ENCODE results near the gene GOLGA6C.
"Not testable (repeated sequence)": the region's sequence is repeated elsewhere in the genome, so short reads cannot be mapped to it uniquely, and the experiment has no call there.

GOLGA6C gene

DNA sequence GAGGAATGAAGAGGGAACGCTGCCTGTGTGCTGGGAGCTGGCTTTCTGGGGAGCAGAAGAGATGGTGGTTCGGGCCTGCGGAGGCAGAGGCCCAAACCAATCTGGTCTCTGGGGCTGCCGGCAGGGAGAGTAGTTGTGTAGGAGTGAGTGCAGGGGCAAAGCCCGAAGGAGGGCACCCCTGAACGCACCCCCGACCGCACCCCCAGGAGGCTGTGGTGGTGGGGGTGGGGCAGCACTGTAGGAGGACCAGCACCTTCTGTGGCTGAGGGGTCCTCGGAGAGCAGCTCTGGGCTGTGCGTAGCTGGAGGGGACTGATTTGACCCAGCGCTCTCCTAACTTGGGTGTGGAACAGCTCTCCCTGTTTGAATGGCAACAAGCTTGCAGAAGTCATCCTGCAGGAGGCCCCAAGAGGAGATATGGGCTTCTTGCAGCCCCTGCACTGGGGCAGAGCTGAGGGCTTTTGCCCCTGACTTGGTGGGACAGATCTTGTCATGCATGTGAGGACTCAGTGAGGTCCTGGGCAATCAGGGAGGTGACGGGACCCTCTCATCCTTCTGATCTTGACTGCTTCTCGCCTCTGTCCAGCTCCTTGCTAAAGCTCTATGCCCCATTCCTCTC lies 30.4 kb upstream of the GOLGA6C start:
- DNase-seq = no peak

DNA sequence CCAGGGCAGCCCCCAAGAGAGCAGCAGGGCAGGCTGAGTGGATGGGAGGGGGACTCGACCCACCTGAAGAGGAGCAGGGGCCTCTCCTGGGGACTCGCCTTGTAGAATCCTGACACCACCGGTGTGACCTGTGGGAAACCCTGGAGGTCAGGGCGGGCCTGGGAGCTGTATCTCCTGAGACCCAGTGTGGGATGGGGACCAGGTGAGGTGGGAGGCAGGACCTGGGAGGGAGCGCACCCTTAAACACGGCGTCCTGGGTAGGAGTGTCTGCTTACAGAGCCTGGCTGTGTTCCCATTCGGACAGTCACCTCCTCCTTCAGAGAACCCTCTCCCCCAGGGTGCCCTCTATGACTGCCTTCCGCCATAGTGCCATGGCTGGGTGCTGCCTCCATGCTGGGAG lies 29.3 kb upstream of the GOLGA6C start:
- no peak for DNase-seq

DNA sequence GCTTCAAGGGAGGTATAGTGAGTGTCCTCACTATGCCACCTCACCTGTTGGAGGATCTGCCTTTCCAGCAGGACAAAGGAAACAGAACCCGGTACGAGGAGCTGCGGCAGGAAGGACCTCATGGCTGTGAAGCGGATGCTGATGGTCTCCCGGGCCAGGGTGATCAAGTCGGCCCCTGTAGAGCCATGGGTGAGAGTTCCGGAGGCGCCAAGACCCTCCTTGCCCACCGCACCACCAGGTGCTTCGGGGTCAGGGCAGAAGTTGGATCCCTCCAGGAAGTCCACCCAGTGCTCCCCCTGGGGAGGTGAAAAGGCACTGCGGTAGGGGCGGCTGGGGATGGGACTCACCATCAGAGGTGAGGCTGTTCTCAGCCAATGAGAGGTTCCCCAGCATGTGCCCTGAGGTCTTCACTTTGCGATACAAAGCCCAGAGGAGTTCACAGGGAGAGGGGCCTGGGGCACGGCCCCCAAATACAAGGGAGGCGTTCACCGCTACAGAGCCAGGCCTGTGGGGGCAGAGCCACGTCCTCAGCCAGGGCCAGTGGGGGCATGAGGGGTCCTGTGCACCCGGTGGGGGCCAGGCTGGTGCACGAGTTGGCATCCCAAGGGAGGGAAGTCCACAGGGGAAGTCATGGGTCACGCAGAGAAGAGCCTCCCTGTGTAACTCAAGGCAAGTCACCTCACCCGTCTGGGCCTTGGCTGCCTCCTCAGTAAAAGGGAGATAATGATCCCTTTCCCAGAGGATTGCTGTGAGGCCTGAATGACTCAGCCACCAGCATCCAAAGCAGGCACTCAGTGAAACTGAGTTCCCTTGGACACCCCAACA lies 28.7 kb upstream of the GOLGA6C start:
- no peak for DNase-seq

DNA sequence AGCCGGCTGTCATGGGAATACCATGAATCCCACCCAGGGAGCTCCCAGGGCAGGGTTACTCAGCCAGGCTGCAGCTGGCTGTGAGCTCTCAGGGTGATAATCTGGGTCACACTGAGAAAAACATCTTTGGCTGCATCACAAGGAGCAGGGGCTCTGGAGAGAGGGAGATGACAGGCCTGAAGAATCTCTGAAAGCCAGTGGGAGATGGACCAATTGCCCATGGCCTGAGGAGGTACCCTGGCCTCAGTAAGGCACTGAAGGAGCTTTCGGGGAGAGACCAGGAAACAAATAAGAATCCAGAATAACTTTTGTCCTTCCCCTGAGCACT lies 28.2 kb upstream of the GOLGA6C start:
- DNase-seq = no peak

DNA sequence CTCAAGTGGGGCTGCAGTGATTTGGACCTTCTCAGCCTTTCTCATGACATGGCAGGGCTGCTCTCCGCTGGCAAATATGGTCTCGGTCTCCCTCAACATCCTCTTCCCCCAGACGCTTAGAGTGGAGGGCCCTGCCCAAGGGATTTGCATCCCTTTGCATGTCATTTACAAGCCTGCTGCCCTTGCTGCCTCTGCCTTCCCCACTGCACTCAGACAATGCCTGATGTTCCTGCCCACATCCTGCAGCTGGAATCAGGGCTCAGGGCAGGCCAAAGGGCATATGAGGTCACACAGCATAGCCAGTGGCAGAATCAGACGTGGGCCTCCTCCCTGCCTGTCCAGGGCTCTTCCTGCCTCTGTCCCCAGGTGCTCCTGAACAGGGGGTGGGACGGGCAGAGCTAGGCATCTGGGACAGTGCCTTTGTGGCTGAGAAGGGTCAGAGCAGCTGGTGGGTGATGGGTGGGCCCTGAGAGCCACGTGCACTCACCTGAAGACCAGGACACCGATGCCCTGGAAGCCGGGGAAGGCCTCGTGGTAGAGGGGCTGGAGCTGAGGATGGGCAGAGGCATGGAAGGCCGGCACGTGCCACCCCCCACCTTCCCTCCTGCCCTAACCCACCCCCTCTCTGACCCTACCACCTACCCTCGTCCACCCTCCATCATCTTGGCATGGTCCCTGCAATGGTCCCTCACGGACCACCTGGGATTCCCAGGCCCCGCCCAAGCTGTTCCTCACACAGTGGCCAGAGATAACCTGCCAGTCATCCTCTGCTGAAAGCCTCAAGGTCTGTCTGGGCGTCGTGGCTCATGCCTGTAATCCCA lies 27.4 kb upstream of the GOLGA6C start:
- no peak for DNase-seq

DNA sequence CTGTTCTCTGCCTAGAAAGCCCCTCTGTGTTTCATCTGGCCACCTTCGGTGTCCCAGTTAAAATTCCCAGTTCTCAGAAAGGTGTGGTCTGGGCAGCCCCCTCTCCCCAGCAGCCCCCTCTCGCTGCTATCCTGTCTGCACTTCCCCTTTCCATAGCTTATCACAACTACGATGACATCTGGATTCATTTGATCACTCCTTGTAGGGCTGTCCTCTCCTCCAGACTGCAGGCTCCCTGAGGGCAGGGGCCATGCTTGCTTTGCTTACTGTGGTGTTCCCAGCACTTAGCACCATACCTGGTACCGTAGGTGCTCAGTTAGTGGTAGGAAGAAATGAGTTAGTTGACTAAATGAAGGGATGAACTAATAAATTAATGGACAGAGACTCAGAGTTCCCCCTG lies 26.3 kb upstream of the GOLGA6C start:
- no peak for DNase-seq

DNA sequence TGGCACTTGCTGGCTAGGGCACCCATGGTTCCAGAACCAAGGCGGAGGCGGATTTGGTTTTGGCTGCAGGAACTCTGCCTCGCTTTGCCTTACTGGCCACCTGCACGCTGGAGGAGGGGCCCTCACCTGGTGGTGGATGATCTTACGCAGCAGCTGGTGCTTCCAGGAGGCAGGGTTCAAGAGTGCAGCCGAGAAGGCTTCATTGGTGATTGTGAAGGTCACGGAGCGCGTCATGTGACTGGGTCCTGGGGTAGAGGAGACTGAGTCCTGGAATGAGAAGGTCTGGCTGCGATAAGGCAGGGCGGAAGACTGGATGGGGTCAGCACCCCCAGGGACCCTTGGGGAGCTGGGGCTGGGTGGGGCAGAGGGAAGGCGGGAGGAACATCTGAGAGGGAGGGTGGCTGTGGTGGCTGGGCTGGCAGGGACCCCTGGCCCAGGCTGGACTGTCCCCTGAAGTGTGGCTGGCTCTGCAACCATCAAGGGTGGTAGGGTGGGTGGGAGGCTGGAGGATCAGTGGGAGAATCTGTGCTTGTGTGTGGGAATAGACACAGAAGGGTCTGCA lies 25.8 kb upstream of the GOLGA6C start:
- no peak for DNase-seq

DNA sequence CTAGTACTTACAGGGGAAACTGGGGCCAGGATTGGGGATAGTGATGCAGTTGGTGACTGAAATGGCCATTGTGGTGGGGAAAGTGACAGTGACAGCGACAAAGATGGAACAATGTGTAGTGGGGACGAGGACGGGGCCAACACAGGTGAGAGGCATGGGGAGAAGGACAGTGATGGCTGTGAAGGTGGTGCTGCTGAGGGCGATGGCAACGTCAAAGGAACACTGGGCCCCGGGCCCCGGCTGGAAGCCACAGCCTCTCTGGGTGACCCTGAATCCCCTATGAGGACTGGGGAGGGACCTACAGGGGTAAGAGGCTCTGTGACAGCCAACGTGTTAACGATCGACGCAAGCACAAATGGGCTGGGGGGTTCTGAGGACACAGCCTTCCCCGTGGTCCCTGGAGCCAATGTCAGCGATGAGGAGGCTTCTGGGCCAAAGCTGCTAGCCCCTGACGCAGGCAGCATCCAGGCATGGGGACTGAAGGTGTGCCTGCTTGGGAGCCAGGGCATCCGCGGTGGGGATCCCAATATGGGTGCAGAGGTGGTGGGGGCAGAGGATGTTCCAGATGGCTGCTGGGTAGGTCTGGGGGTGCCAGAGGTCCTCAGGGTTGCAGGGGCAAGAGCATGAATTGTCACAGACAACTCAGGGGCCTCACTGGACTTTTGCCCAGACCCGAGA lies 25.2 kb upstream of the GOLGA6C start:
- no peak for DNase-seq

DNA sequence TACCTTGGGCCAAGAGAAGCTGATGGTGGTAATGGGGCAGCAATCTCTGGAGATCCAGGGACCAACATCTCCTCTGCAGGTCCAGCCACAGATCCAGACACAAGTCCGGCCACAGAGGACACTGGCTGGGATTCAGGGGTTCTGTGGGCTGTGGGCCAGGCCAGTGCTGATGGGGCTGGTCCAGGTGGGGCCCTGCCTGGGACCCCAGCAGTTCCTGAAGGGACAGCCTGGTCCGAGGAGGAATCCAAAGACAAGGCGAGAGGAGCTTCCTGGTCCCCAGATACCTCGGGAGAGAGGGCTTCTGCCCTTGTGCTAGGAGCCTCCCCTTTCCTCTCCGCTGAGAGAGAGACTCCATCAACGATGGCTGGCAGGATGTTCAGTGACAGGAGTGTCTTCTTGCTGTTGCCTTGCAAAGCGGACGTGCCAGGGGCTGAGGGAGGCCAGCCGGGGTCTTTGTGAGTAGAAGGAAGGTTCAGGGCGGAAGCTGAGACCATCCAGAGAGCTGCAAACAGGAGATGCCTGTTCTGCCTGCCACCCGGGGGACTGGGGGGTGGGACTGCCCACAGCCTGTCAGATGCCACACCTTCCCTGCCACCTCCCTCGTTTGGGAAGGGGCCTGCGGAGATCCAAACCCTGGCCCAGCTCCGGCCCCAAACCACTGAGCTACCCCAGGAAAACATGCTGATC lies 24.5 kb upstream of the GOLGA6C start:
- no peak for DNase-seq

DNA sequence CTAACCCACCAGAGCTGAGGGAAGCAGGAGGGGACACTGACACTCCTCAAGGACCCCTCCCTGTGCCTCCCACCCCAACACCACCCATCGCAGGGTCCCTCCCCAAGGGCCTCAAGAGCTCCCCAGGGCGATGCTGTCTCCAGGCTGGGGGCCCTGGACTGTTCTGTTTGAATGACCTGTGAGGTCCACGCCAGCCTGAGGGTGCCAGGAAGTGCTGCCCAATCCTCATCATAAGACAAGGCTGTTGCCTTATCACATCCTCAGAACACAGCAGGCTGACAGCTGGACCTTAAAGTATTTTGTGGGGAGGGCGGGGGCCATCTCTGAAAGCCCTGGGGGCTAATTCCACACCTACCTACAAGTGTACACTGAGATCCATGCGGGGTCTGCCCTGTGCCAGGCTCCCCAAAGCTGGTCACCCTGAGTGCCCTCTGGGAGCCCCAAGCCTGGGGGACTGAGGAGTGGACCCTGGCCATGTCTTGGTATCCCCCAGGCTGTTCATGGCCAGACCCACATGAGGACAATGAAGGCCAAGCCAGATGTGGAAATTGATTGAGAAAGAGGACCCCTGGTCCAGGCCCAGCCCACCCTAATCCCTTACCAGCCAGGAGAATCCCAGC lies 23.8 kb upstream of the GOLGA6C start:
- DNase-seq = no peak

DNA sequence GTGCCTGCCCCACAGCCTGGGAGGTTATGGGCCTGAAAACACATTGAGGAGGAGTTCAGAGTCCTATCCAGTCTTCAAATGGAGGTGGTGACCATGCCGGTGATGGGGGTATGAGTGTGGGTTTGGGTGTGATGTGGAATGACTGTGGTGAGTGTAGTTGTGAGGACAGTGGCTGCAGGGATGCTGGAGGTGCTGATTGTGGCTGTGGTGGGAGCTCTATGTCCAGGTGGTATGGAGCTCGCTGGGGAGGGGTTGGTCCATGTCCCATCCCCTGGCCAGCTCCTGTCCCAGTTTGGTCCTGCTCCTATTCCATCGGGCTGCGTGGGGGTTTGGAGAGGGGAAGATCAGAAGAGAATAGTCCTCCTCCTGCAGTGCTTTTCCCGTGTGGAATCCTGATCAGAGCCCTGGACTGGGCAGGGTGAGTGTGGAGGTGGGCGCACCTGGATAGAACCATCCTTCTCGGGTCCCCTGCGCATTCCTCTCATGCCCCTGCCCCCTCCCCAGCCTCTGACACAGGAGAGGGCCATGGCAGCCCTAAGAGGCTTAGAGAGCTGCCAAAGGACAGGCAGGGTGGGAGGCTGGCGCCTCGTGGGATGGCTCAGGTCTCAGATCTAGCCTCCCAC lies 23.0 kb upstream of the GOLGA6C start:
- no peak for DNase-seq

DNA sequence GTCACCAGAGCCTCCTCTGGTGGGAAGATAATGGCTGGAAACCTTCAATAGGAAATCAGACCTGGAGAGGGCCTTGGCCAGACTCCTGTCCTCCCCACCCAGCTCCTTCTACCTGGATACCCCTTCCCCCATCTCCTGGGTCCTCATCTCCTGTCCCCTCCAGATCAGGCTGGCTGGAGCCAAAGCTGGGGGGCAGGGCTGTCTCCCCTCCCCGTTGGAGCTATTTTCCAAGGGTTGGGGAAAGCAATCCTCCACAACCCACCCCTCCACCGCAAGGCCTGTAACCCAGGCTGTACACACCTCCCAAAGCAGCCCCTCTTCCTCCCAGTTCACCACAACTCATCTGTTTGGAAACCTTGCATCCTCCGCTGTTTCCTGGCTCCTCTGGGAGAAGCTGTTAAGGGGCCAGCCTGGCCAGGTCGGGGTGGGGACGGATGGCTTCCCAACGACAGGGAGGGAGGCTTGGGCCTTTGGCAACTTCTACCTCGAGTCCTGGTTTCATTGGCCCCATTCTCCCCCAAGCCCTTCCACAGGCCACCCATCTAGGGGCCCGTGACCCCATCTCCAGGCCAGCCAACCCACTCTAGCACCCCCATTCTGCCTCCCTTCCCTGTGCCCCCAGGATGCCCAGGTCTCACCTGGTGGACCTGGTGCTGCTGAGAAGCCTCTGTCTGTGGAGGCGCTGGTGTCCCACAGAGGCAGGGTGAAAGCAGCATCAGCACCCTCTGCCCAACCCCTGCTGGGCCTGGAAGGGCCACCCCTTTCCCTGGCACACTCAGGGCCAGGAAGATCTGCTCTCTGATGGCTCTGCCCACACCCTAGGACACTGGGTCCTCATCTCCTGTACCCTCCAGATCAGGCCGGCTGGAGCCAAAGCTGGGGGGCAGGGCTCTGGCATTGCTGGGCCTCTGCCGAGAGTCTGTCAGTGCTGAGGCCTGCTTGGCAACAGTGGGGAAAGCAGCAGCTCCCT lies 22.1 kb upstream of the GOLGA6C start:
- DNase-seq = no peak

DNA sequence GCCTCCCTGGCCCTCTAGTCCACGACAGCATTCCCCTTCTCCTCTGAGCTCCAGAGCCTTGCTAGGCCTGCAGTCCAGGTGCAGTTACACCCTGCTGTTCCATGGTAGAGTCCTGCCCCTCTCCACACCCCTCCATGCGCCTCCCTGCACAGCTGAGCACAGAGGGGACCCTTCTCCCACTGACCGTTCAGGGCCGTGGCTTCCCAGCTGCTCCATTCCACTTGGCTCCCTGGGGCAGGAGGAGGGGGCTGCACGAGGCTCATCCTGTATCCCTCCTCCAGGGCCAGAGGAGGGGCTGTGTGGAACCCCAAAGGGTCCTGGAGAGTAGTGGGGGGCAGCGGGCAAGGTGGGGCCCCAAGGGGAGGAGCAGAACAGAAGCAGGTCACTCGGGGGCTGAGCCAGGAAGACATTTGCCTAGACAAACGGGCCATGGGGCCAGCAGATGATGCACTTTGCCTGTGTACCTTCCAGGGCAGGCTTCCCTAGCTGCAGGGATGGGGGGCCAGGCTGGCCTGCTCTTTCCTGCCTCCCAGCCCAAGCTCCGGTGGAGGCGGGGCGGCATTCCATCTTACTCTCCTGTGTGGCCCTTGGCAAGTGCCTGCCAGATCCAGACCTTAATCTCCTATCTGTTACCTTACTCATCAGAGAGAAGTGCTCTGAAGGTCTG lies 20.7 kb upstream of the GOLGA6C start:
- no peak for DNase-seq

DNA sequence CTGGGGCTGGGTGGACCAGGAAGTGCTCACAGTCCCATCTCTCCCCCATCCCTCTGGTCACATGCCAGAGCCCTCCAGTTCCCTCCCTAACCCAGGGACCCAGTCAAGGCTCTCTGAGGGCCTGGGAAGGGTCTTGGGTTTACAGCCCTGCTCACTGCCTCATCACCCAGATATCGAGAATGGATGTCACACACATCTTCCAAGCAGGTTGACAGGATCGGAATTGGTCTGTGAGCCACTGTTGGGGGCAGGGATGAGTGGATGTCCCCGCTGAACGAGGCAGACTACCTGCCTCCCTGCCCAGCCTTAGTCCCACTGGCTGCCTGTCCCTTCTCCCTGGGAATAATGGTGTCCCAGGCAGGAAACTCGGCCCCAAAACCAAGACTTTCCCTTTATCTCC lies 20.0 kb upstream of the GOLGA6C start:
- no peak for DNase-seq

DNA sequence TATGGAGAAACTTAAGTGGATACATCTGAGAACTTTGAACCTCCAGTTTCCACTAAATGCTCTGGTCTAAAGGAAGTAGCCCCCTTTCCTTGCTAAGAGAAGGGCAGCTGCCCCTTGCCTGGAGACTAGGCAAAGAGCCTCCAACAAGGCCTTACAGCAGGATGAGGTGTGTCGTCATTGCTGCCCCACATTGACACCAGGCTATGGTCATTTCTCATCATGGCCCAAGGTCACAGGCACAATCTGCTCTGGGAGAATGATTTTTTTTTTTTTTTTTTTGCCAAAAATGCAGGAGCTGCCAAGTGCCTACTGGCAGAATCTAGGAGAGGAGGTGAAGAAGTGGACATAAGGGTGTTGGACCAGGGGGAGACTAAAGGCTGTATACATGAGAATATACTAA lies 12.4 kb upstream of the GOLGA6C start:
- not testable (repeated sequence) for DNase-seq

DNA sequence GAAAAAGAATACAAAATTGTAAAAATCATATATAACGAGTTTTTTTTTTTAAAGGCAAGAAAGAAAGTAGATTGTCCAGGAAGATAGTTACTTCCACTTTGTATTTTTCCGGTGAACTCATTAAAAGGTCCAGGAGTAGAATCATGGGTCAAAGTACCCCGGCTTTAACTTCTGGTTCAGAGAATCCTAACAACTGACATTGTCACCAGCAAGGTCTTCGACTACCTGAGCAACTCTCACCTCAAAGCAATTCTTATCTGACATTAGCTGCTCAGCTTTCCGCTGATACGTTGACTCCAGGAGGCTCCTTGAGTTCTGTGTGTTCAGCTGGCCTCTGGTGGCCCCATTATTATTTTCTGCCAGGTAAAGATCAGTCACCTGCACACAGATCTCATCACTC lies 9.1 kb upstream of the GOLGA6C start:
- DNase-seq = peak; percentile 52

DNA sequence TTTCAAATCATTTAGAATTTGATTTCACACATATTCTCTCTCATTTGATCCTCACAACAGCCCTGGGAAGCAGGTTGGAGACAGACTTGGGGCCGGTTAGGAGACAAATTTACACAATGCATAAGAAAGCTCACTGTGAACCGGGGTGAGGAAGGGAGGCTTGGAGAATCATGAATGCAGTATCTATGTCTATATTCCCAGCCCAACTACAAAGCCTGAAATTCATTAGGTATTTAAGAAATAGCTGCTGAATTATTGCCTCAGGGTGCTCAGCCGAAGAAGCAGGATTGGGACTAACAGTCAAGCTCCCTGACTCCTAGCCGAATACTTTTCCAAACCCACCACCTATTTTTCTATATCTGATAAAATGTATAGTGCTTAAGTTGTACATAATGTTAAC lies 8.4 kb upstream of the GOLGA6C start:
- DNase-seq = no peak

DNA sequence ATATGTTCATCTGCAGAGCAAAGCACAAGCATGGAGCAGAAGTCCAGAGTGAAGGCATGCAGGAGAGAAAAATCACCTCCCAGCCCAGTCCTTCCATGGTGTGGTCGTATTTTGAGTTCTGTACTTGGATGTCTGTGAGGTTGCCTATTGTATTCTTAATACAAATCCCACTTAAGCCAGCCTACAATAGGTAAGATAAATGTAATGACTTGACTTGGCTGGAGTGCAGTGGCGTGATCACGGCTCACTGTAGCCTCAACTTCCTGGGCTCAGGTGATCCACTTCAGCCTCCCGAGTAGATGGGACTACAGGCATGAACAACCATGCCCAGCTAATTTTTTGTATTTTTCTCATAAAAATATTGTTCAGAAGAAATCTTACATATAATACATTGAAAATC lies 6.8 kb upstream of the GOLGA6C start:
- DNase-seq = not testable (repeated sequence)

DNA sequence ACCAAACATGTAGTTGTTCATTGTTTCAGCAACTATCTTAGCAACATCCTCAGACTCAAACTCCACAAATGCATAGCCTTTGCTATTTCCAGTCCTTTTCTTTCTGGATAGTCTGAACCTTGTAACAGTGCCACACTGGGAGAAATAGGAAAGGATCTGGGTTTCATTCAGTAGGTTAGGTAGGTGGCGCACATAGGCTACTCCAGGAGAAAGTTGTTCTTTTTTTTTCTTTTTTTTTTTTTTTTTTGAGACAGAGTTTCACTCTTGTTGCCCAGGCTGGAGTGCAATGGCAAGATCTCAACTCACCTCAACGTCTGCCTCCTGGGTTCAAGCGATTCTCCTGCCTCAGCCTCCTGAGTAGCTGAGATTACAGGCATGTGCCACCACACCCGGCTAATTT lies 5.8 kb upstream of the GOLGA6C start:
- DNase-seq = not testable (repeated sequence)
